Measurements from ENCODE around the gene KRTAP3-3. TPM values are rescaled to one million over a fixed set of nuclear protein-coding genes. Genes with fewer than 3 reads are reported as not detected.
A peak's percentile ranks its signal among the peaks of the same experiment; 100 is the strongest.

Gene KRTAP3-3
- total and polyA plus RNA-seq, 2 of the 4 experiments (the other 2 are of a cell fraction) = not detected

- H3K9me3 ChIP-seq (ENCODE audit: control insufficient read depth, insufficient read depth, low read length) = no peaks in the 10 kb centered on the region
- CTCF ChIA-PET = interaction anchor here (0.7 kb wide), 1 partner anchor 29 kb away, joined by 3 read pairs; no protein-coding TSS in a partner anchor
- H3K4me1 ChIP-seq (ENCODE audit: control insufficient read depth, insufficient read depth, low read length) = no peaks in the 10 kb centered on the region; the same call in 1 of the 2 replicates
- dilution Hi-C loops (cut with HindIII; ENCODE audit: low sequenced_read_pairs, unreplicated experiment) = no loop called here
- H4K91ac ChIP-seq (ENCODE audit: insufficient read depth, low read depth, low read length) = no peak overlapping the region
- ATAC-seq (ENCODE audit: low read depth) = no peak
- no peak overlapping the region for H3K56ac ChIP-seq (ENCODE audit: extremely low read depth, insufficient read depth, low read length)
- no peak overlapping the region for H4K5ac ChIP-seq (ENCODE audit: low read depth, low read length)
- no peak overlapping the region for H2BK120ac ChIP-seq (ENCODE audit: low read depth, low read length)
- POLR2A ChIA-PET (ENCODE audit: unreplicated experiment) = no interaction called here
- no peak overlapping the region for H2BK15ac ChIP-seq (ENCODE audit: low read depth, low read length)
- no peaks in the 10 kb centered on the region for H4K20me1 ChIP-seq (ENCODE audit: insufficient read depth, low read length)
- no peaks in the 10 kb centered on the region for H3K9me1 ChIP-seq (ENCODE audit: insufficient read depth, low read length)
- H4K8ac ChIP-seq (ENCODE audit: low read depth in 2 of 2, low read length in 2 of 2) = no peak overlapping the region
- no peak overlapping the region for H3K4me2 ChIP-seq (ENCODE audit: low read depth, low read length)
- H3K4me3 ChIP-seq (ENCODE audit: insufficient read depth, low read depth, low read length) = no peak overlapping the region
- H3K27me3 ChIP-seq (ENCODE audit: control insufficient read depth, insufficient read depth, low read length) = no peaks in the 10 kb centered on the region
- no peak overlapping the region for H2BK5ac ChIP-seq (ENCODE audit: low read depth, low read length, poor library complexity, severe bottlenecking)
- intact Hi-C loops (cut with micrococcal nuclease) = no loop called here
- DNase-seq = no peak
- H3K4ac ChIP-seq (ENCODE audit: low read depth, low read length) = no peak overlapping the region
- no TSS peak for BruUV-seq (replicated peaks)
- no peak for TF ChIP-seq RFX5 (IDR thresholded peaks at IDR 0.05; ENCODE audit: low read depth, low read length)
- H3K79me1 ChIP-seq (ENCODE audit: low read depth in 1 of 2, low read length in 2 of 2) = no peaks in the 10 kb centered on the region
- H2BK20ac ChIP-seq (ENCODE audit: low read depth, low read length) = no peak overlapping the region
- no peak overlapping the region for H3K14ac ChIP-seq (replicated peaks; ENCODE audit: low read depth, low read length)
- H2AK9ac ChIP-seq (replicated peaks; ENCODE audit: low read depth, low read length, poor library complexity) = no peak overlapping the region
- H3K18ac ChIP-seq (ENCODE audit: low read depth, low read length) = no peak overlapping the region
- peak overlapping the region; percentile 7; the same call in 1 of the 2 replicates for H2AK5ac ChIP-seq (ENCODE audit: low read depth, low read length)
- H2AFZ ChIP-seq (replicated peaks; ENCODE audit: low read length, poor library complexity) = no peak overlapping the region
- H3K36me3 ChIP-seq (ENCODE audit: control insufficient read depth, insufficient read depth, low read length) = no peaks in the 10 kb centered on the region
- 96% methylated on average over 3 of the region's 6 CpGs; no CpG with 5 or more reads in 1 of the 2 experiments for whole genome bisulfite sequencing, 2 experiments (ENCODE audit: extremely low coverage in 2 of 2, insufficient read length in 1 of 2)
- in situ Hi-C loops (cut with MboI; ENCODE audit: low sequenced_read_pairs) = no loop called here
- H3K27ac ChIP-seq (ENCODE audit: insufficient read depth, low read length) = no peak overlapping the region
- no peak overlapping the region for H3K9ac ChIP-seq (ENCODE audit: low read depth, low read length)
- H3K23ac ChIP-seq (ENCODE audit: low read depth, low read length) = no peak overlapping the region
These were observed 48.5 kb downstream of the KRTAP3-3 start for GRCh38 chr17:40945414-40945813.
